Stimulated activated CD4-positive, alpha-beta T cell treated with anti-CD3 and anti-CD28 coated beads, Interleukin-4, amount 100 ng/mL, for 48 hours (primary cell): ENCODE measurements around the gene TMEM154.
A peak's percentile ranks its signal among the peaks of the same experiment; 100 is the strongest.
"Not testable (repeated sequence)": the region's sequence is repeated elsewhere in the genome, so short reads cannot be mapped to it uniquely, and the experiment has no call there.

Source experiments
- DNase-seq, 2 donors: peaks; one replicate each; pipeline ENCODE4 v3.0.0-alpha.2; 2020; ENCODE audit warnings: low read depth in 2 of 2

The TMEM154 gene

DNA sequence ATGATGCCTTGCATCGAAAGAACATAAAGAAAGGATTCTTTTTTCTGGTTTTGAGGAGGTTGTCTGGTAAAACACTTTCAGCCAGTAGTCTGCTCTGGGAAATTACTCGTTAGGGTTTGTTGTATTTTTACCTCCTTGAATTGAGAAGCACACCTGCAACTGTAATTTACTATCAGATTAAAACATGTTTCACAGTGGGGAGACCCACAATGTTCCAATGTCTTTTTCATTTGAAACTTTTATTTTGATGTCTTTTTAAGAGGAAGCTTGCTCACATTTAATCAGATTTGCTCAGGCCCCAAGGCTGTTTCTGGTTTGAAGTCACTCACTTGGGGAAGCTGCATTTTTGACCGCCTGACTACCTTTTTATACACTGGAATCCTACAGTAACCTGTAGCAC lies 12.0 kb downstream of the TMEM154 start:
- DNase-seq = no peak

GRCh38 chr4:152666946-152667345 lies 12.9 kb downstream of the TMEM154 start:
- DNase-seq = no peak

DNA sequence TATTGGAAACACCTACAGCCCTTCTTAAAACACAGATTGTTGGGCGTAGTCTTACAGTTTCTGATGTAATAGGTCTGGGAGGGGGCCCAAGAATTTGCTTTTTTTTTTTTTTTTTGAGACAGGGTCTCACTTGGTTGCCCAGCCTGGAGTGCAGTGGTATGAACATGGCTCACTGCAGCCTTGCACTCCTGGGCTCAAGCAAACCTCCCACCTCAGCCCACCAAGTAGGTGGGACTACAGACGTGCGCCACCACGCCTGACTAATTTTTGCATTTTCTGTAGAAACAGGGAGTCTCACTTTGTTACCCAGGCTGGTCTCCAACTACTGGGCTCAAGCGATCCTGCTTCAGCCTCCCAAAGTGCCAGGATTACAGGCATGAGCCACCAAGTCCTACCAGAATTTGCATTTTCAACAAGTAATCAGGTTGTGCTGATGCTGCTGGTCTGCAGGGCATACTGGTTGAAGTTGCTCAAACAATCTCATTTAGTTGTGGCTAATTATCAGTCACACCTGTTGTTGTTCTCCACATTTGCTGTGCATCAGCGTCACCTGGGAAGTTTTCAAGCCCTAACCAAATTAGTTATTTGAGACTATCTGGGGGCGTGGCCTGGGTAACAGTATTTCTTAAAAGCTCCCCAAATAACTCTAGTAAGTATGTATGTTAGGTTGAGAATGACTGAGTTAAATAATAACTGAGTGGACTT lies 14.0 kb downstream of the TMEM154 start:
- no peak for DNase-seq

GRCh38 chr4:152664067-152664378 lies 15.8 kb downstream of the TMEM154 start:
- not testable (repeated sequence) for DNase-seq

- DNase-seq = no peak
Observed at GRCh38 chr4:152663203-152664066, 16.4 kb downstream of the TMEM154 start.

DNA sequence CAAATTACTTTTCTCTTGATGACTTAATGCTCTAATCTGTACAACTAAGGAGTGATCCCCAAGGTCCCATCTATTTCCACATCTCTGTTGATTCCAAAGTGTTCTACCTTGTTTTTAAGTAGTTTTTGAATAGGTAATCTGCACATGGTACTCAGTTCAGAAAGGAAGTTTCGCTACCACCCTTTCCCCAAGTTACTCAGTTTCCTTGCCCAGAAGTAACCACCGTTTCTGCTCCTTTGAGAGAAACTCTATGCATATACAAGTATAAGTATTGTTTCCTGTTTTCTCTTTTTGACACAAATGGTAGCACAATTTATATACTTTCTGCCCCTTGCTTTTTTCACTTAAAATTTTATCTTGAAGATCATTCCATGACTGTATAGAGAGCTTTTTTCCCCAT lies 18.1 kb downstream of the TMEM154 start:
- DNase-seq = no peak

GRCh38 chr4:152660526-152660925 lies 19.3 kb downstream of the TMEM154 start:
- no peak for DNase-seq

- DNase-seq = no peak
Observed at GRCh38 chr4:152659806-152660205, 20.0 kb downstream of the TMEM154 start.

GRCh38 chr4:152657657-152658056 lies 22.1 kb downstream of the TMEM154 start:
- DNase-seq = no peak

DNA sequence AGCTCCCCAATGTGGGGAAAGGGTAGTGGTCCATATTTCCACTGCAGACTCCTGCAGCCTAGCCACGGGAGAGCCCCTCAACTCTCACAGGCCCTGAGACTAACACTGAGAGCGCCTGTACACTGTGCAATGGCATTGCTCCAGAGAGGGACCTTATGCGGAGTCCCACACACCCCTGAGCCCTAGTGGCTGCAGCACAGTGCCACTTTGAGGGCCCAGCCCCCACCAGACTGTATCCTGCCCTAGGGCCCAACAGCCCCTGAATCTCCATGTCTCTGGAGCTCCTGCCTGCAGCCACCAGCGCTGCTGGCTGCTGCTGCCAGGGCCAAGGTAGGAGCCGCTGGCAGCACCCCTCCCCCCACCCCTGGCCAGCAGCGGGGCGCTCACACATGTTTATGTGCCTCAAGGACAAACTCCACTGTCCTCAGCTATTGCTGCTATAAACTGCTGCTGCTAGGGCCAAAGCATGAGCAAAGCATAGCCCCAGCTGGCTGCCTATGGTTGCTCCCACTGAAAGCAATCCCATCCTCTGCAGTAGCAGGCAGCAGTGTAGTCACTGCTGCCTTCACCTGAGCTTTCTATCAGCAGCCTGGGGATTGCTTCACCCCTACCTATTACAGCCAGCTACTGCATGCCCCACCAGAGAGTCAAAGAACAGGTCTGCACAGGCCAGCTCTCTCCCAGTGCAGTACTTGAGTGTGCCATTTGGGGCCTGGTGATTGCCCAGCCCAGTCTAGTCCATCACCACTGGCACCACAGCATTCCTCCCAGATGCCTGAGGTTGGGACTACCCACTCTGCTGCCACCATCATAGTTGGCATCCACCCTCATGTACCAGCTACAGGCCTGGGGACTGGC lies 24.3 kb downstream of the TMEM154 start:
- DNase-seq = no peak

- DNase-seq = no peak
Observed at GRCh38 chr4:152652102-152652501, 27.7 kb downstream of the TMEM154 start.

- DNase-seq = no peak
Observed at GRCh38 chr4:152651473-152652060, 28.2 kb downstream of the TMEM154 start.

DNA sequence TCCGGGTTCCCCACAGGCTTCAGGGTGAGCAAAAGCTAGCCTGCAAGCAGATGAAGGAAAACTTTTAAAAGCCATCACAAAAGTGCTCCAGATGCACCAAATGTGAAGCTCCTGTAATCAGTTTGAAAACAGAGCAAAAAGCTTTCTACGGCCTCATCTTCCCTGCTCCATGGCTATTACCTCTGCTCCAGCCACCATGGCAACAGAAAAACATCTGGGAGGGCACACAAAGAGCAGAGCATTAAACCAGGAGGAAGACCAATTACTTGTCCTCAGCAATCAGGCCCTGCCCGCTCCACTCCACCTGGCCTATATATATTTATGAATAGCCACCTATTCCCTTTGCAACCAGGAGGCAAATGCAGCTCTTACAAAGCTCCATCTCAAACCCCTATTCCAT lies 33.6 kb downstream of the TMEM154 start:
- no peak for DNase-seq

GRCh38 chr4:152644130-152644529 lies 35.7 kb downstream of the TMEM154 start:
- DNase-seq = no peak

DNA sequence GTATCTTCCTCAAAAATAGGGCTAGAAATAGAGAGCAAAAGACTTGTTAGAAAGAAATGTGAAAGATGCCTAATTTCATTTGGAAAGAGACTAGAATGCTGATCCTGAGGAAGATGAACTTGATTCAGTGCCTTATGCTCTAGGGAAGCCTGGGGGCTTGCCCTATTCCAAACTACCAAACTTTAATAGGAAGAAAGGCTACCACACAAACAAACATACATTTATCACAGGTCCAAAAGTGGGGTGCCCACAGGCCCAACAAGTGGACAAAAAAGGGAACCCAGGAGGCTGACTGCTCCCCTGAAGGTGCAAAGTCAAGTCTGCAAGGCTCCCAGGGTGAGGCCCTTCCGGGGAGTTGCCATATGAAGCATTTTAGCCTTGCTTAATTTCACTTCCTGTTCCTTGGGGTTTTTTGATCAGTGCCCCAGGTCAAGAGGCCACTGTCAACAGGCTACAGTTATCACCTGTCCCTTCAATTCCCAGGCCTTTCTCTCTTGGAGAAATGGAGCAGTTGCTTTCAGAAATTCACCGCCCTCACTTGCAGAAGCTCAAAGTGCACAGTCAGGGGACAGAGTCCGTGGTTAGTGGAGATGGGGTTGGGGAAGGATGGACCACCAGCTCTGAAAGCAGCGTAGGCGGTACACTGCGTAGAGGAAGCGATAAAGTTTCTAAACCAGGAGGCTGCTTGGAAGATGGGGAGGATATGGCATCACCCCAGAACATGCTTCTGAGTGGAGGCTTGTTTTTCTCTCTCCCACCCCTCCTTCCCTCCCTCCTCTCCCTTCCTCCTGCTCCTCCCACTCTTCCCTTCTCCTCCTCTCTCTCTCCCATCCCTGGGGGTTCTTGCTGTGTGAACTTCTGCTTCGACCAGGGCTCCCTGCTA lies 36.4 kb downstream of the TMEM154 start:
- peak in 1 of 2 donors; percentile 3 for DNase-seq

GRCh38 chr4:152640058-152640921 lies 39.5 kb downstream of the TMEM154 start:
- DNase-seq = no peak

GRCh38 chr4:152635851-152636250 lies 43.9 kb downstream of the TMEM154 start:
- DNase-seq = no peak

DNA sequence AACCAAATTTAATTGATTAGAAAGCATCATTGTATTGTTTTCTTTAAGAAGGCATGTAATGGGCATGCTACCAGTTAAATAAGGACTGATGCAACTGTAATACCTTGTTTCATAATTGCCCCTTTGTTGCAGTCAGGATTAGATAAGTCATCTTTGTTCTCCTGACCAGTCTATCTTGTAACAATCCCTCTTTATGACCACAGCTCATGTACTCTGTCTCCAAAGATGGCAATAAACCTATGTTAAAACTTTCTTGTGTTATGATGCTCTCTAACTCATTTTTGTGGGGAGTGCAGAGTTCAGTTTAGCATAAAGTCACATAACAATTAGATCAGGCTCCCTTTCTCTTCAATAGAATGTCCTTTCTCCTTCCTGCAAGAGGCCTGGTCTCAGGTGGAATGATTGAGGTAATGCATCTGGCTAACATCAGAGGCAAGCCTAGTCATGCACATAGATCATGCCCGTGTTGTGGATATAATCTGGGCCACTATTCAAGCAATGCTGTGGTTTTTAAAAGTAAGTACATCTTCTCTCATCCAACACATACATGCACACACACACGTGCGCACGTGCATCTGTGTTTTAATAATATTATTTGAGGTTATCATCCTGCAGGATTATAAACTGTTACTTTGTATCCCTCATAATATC lies 45.6 kb downstream of the TMEM154 start:
- no peak for DNase-seq

DNA sequence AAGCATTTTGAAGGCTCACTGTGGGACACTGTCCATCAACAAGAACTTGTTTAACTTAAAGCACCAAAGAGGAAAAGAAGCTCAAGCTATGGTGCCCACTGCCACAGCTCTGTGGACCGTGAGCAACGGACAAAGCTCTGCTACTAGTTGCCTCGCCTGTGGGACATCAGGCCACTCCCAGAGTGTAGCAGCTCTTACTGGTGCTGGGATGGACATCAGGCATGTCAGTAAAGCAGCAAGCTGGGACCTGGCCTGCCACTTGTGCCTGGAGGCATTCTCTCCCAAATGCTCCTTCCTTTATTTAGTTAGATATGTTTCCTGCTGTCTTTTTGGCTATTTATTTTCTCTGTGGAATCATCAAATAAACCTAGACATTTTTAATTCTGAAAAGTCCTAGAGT lies 46.7 kb downstream of the TMEM154 start:
- DNase-seq = no peak
